Stimulated activated CD8-positive, alpha-beta memory T cell treated with anti-CD3 and anti-CD28 coated beads, Interleukin-7, amount 100 ng/mL, for 1 hour (primary cell): ENCODE results near the gene SLFNL1.

Source experiments
- DNase-seq, 2 donors: peaks; one replicate each; pipeline ENCODE4 v3.0.0-alpha.2; 2020; ENCODE audit warnings: low read depth in 2 of 2

Gene SLFNL1

DNA sequence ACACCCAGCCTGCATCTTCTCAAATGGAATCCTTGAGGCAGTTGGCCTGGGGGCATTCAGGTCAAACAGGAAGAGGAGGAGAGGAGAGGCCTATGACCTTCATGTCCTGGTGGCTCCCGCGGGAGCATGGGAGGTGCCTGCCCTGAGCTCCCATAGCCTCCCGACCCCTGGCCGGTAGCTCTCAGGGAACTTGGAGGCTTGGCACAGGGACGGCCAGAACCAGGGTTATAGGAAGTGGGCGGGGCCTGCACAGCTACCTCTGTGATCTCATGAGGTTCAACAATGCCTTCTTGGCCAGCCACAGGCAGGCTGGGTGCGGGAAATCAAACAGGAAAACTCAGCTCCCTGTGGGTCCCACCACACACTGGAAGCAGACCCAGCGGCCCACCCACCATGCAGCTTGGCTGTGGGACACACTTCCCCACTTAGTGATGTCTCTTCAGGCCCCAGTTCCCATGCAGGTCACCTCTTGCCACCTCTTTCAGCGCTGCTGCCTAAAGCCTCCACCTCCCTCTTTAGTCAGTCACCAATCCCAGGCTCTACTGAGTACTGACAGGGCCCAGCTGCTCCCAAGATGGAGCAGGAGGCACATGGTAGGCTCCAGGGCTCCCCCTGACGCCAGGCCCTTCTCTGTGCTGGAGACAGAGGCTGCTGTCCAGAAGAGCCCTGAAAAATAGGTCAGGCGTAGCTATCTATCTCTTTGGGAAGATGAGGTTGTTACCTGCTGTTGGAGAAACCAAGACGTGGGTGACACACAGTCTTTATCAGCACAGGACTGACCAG lies at the start of gene SLFNL1:
Gene SLFNL1, minus strand, starts transcription at position 200 of the 783 bp plus-strand sequence. CDS start 1,065 bp downstream, outside the sequence.
- no peak for DNase-seq

DNA sequence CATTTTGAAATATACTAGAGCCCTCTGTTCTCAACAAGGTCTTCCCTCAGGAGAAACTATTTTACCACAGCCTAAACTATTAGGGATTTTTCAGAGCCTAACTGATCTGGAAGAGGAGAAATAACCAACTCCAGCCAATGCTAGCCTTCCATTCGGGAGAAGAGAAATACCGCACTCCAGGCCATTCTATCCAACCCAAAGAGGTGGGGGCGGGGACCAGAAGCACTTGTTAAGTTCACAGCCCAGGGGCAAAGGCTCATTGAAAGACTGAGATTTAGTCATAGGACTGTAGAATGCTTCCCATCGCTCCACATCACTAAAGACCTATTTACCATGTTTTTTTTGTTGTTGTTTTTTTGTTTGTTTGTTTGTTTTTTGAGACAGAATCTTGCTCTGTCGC lies 35.4 kb upstream of the SLFNL1 start:
- no peak for DNase-seq

DNA sequence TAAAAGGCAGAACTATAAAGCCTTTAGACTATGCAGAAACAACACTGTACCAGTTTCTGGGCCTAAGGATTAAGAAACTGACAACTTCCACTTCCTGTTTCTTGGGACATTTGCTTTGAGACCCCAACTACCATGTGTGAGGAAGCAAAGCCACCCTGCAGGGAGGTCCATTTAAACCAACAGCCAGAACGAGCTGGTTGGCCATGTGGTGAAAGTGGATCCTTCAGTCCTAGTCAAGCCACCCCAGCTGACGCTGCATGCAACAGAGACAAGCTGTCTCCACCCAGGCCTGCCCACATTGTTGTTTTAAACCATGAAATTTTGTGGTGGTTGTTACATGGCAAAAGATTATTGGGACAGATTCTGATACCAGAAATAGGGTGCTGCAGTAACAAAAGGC lies 31.8 kb upstream of the SLFNL1 start:
- DNase-seq = no peak

DNA sequence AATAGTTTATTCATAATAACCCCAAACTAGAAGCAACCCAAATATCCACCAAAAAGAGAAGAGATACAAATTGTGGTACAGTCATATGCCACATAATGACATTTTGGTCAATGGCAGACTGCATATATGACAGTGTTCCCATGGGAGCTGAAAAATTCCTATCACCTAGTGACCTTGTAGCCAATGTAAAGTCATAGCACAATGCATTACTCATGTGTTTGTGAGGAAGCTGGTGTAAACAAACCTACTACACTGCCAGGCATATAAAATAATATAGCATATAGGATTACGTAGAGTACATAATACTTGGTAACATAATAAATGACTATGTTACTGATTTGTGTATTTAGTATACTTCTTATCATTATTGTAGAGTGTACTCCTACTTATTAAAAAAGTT lies 29.5 kb upstream of the SLFNL1 start:
- DNase-seq = no peak

DNA sequence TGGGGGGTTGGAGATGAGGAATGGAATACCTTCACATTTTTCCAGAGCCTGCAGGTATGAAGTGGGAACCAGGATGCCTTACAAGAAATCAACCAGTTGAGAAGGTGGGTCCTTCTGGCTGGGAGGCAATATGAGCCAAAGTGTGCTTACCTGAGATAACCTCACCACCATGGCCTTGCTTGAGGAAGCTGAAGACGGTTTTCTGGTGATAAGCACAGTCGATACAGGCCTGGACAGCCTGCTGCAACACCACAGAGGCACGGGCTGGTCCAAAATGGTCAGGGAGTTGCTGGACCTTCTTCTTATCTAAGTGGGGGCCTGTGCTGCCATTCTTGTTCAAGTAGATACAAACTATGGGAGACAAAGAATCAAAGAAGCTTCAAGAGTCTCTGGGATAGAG lies 27.0 kb upstream of the SLFNL1 start:
- no peak for DNase-seq

DNA sequence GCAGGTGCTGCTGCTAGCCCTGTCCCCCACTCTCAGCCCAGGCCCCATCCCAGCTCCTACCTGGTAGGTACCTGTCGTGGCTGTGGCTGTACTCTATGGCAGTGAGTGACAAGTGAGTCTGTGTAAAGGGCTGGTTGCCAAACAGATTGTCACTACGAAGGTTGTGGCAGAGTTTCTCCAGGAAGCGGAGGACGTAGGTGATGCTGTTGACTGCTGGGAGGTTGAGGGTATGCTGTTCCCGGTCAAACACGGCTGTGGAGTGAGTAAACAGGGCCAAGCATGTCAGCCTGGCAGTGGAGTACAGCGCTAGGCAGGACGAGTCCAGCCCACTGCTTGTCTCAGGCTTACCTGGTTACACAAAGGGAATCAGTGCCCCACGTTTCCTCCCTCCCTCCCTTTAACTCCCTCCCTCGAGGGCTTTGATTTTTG lies 24.8 kb upstream of the SLFNL1 start:
- DNase-seq = no peak

DNA sequence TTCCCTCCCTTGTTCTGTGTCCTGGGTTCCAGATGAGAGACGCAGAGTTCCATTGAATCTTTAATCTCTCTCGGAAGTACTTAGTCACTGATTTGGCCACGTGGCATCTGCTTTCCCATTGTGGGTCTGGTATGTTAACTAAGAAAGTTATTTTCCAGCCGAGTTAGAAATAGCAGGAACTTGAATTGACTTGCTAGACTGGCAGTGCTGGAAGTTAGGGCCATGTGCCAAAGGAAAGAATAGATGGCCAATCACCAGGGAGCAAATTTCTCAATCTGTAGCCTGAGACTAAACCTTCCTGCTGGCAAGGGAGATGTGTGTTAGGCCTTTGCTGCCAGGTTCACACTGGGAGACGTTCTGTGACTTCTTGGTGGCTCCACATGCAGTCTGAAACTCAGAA lies 24.2 kb upstream of the SLFNL1 start:
- DNase-seq = no peak

DNA sequence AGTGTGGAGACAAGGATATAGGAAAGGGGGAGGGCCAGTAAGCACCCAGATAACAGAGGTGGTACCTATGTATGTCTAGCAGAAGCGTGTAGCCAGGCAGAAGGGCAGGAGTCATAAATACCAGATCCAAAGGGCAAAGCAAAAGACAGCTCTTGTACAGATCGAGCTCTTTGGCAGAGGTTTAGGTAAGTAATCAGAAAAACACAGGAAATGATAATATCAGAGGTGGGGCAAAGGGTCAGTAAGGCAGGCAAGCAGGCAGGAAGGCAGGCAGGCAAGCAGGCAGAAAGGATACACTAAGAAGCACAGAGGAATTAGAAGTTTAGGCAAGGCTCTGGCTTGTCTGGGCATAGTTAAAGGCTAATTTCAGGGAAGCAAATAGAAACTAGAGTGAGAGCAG lies 22.7 kb upstream of the SLFNL1 start:
- DNase-seq = no peak

DNA sequence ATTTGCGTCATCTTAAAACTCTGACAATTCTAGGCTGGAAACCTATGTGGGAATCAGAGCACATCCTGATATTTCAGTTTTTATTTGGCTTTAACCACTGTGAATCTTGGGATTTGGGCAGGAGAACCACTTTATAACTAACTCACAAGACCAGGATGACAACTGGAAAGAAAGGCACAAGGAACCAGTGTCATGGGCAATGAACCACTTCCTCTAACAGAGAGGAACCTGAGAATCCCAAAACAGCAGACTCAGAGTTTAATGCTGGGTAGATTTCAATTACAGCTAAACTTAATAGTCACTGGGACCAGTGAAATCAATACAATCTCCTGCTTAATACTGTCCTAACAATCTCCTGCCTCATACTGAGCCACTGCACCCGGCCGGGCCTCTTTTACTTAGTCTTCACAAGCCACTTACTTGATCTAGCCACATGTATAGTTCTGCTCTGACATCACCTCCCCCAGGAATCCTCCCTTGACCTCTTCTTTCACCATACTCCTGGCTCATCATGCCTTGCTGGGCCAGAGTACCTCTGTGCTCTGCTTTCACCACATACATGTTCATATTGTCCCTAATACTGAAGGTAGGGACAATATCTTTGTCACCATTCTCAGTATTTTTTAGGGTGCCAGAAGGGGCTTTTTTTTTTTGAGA lies 20.2 kb upstream of the SLFNL1 start:
- no peak for DNase-seq

DNA sequence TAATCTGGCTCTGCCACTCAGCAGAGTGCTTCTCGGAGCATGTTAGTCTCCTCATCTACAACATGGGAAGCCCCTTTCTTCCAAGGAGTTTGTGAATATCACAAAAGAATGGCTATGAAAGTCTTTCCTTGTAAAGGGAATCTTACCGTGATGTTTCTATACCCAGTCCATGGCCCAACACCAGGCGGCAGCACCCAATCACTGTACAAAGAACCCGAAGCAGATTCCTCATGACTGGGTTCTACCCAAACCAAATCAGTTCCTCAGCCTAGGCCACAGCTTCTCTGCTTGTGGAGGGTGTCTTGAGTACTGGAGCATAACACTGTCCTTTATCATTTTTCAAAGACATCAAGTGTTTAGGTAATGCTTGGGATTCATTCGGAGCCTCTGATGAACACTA lies 16.6 kb upstream of the SLFNL1 start:
- DNase-seq = no peak

DNA sequence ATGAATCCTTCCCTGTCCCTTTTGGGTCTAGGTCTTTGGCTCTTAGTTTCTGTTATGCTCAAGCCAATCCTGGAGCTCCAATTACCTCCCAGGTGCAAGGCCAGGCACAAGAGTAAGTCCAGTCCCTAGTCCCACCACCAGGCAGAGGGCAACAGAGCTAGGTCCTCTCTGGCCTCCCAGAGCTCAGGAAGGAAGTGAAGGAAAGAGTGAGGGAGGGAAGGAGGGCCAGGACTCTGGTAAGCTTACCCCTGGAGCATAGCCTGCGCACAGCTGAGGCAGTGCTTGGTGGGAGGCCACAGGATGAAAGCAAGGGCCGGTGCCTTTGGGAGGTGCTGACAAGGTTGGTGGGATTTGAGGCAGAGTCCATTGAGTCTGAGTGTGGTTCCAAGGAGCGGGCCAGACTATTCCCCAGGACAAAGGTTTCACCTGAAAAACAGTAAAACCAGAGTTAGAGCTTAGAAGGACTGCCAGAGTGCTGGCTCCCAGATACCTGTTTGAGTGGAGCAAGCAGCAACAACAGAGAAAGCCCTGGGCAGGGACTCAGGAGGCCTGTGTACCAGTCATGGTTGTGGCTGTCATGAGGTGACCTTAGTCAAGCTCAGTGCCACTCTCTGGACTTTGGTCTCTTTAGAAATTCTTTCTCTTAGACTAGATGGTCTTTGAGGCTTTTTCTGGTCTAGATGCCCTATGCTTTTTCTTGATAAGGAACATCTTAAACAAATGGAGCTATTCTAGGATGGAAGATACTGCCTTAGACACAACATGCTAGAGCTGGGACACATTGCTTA lies 15.8 kb upstream of the SLFNL1 start:
- DNase-seq = no peak

DNA sequence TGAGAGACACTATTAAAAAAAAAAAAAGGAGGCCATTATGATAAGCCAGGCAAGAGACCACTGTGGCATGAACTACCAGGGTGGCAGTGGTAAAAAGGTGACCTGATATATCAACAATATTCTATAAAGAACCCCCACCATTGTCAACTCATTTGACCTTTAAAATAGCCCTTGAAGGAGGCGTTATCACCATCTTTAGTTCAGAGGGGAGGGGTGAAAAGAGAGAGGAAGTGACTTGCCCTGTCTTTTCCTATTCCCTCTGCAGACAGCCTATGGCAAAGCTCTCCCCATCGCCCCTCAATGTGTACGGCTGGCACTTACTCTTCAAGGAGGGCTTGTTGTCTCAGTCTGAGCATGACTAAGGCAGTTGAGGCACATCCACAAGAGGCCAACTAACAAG lies 11.7 kb upstream of the SLFNL1 start:
- DNase-seq = no peak

DNA sequence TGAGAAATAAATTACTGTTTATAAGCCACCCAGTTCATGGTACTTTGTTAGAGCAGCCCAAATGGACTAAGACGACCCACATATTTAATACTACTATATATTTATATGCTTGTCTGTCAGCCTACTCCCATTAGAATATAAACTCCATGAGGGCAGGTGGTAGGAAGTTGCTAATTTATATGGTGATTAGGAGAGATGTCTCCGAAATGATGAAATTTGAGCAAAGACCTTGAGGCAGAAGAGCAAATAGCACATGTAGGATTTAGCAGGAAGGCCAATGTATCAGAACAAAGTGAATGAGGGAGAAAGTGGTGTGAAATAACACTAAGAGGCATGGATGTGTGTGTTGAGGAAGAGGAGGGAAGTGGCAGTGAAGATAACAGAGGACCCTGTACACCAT lies 10.6 kb upstream of the SLFNL1 start:
- DNase-seq = no peak

DNA sequence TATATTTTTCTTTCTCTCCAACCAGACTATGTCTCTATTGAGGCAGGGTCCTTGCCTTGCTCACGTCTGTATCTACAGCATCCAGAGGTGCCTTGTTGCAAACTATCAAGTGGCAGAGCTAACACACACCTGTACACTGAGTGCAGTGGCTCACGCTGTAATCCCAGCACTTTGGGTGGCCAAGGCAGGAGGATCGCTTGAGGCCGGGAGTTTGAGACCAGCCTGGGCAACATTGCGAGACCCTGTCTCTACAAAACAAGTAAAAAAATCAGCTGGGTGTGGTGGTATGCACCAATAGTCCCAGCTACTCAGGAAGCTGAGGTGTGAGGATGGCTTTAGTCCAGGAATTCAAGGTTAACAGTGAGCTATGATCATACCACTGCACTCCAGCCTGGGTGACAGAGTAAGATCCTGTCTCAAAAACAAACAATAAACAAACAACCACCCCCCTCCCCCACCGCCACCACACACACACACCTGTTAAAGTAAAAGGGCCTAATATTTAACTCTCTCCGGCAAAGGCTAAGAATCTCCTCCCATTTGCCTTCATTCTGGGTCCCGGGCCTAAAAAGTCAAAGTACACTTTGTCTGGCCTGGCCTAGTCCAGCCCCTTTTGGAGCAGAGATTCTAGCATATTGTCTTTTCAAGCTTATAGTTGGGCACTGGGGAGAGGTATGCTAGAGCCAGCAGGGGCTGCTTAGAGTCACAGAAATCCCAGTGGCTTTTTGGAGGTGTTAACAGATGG lies 9.5 kb upstream of the SLFNL1 start:
- DNase-seq = no peak

DNA sequence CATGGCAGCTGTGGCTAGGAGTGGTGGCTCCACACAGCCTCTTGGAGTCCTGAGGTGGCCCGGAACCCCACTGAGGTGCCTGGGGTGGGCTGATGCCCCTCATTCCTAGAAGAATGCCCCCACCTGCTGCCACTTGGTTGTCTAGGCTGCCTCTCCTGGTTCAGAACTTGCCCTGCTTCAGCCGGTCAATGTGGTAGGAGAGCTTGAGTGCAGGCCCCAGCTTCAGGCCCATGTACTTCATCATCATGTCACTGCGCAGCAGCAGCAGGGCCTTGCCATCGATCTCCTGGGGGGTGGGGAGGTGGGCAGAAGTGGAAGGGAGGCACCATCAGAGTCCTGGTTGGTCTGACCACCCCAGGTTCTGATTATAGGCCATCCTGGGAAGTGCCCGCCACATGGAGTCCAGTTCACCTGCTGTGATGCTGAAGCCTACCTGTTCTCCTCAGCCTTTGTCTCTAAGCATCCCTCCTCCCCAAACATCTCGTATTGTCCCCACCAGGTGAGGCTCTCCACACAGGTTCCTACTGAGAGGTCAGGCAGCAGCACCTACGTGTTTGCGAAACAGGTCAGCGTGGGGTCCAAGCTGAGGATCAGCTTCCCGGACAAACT lies 6.6 kb upstream of the SLFNL1 start:
- no peak for DNase-seq

DNA sequence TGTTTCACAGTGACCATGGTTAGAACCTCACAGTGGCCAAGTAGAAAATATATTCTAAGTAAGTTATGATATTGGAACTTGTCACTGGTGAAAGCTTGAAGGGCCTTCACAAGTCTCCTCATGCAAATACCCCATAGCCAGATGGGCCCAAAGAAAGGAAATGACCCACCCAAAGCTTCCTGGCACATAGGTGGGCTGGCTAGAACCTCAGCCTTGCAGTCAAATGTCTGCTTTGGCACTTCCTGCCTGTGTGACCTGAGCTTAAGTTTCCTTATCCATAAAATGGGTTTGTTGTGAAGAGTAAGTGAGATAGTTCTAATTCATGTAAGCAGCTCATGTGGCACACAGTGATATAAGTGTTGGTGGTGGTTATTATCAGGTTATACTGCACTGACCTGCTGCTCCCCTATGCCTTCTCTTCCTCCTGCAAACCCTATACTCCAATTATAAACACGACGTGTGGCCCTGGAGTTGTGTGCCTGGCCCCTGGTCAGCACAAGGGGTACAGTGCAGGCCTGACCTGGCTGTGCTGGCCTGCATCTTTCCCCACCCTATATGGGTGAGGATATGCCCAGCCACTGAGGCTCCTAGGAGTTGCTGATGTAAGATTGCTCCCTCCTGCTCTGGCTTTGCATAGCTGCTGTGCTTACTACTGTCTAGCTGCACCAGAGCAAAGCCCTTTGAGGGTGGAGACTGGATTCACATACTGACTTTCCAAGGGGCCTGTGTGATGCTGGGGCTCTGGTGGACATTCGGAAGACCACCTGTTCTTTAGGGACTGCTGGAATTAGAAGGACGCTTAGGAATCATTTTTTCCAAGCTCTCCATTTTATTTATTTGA lies 4.7 kb upstream of the SLFNL1 start:
- DNase-seq = no peak

DNA sequence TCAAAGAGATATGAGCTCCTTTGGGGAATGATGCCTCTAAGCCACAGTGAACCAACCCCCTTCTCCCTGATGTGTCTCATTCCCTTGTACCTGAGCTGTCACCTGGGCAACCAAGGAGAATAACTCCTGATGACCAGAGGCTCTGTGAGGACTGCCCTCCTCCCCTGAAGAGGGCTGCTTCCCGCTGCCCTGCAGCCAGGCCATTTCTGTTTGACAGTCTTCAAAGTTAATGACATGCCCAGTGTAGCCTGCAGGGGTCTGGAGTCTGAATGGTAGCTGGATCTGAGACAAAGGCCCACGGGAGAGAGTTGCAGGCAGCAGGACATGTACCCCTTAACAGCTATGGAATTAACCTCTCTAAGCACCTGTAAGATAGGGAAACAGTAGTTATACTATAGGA lies 3.4 kb upstream of the SLFNL1 start:
- no peak for DNase-seq

DNA sequence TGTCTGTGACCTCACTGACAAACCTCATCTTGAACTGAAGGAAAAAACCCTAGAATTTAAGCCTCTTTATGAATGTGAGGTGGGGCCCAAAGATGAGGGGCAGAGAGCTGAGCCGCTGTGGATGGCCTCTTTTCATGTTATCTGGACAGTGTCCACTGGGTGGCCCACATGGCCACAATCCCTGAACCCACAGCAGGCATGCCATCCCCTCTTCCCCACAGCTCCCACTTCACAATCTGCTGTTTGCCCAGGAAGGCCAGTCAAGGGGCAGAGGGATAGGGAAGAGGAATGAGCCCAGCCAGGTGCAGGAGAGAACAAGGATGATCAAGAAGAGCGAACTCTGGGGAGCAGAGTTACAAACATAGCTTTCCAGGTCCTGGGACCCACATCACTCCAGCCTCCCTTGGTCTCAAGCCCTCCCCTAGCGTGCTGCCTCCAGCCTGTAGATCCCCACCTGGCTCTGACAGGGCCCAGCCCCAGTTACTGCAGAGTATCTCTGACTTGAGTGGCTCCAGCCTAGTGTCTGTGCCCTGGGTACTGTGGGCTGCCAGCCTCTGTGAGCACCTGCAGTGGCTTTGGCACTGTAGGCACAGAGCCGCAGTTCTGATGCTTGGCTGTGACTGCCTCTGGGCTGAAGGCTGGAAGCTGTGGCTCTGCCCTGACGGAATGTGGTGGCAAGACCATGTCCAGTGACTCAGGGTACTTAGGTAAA lies 1.9 kb upstream of the SLFNL1 start:
- no peak for DNase-seq

DNA sequence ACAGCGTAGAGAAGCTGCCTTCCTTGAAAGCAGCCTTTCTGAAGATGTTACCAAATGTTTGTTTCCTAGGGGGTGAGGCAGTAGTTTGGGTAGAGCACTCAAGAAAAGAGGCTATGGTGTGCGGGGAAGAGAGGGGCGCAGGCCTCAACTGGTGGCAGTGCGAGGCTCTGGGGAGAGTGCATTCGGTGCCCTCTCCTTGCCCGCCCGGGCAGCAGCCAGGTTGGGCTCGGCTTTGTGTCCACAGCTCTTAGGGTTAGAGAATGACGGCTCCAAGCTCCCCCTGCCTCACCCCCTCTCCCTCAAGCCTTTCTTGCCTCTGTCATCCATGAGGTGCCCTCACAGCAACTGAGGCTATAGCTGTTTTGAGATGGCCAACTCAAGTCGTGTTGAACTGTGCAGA lies 899 bp upstream of the SLFNL1 start:
- DNase-seq = no peak

DNA sequence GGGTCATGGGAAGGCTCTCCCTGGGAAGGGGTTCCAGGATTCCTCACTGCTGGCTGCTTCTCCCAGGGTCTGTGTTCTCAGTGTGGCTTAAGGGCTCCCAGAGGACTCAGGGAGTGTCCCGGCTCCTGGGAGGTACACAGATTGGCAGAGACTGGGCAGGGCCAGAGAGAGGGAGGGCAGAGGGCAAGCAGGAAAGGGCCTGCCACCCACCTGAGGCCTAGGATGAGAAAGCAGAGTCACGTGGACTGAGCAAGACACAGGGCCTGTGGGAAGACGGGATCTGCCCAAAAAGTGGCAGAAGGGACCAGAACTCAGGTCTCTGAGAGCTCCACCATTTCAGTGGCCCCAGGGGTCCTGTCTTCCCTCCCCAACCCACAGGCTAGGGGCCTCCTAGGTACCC lies 871 bp downstream of the SLFNL1 start:
- no peak for DNase-seq
